K562 (cell line): ENCODE results near the gene NAA38. TPM values are rescaled to one million over a fixed set of nuclear protein-coding genes. Genes with fewer than 3 reads are reported as not detected.
A peak's percentile ranks its signal among the peaks of the same experiment; 100 is the strongest.

Experiments used
- ATAC-seq: fragments of 200-7000 bp; cut with Tn5 transposase; 3 replicates; pipeline ENCODE4 v1.9.1; 2020; ENCODE audit warnings: moderate library complexity
- BruUV-seq: library from RNA; stranded (reverse); fragments of 400-500 nt; replicated peaks from 2 replicates; lab custom pipeline; 2021; lab: Mats Ljungman, UMichigan
- CTCF ChIA-PET: fragments of 300-600 bp; formaldehyde crosslinking; extraction: SDS; loops from one replicate; lab custom pipeline; 2021; ENCODE audit warnings: low intra/inter-chr PET ratio; lab: Yijun Ruan, JAX
- POLR2A ChIA-PET: fragments of 300-600, 350-650 bp; sonication (Branson Sonifier 250); formaldehyde crosslinking; extraction: SDS; loops from one replicate; lab custom pipeline; 2021; ENCODE audit warnings: antibody characterized with exemption, inconsistent platforms; lab: Yijun Ruan, JAX
- DNase-seq, 4 experiments: peaks; one replicate each; pipeline versions ENCODE4 v3.0.0 to v3.0.0-alpha.2; 2011 to 2018; ENCODE audit warnings: low spot score in 3 of 4, mixed read lengths in 3 of 4; ENCODE audit errors: extremely low read depth in 1 of 4
- FAIRE-seq: peaks from 2 replicates; lab custom pipeline; 2011; peaks lifted over from hg19 to GRCh38; lab: Jason Lieb, UNC
- H2AFZ ChIP-seq: 2 replicates; pipeline ENCODE4 v1.6.0; 2011; ENCODE audit warnings: low read depth, low read length, control low read depth, inconsistent platforms
- H3K27ac ChIP-seq: fragments of 200-600 bp; 3 replicates; pipeline ENCODE4 v1.8.0; 2011; ENCODE audit warnings: low read depth, mild to moderate bottlenecking, control low read depth, inconsistent platforms, low read length, moderate library complexity, mixed read lengths; ENCODE audit errors: extremely low read depth
- H3K27me3 ChIP-seq, 2 experiments: fragments of 300-600 bp in 1 of 2; 2 replicates in 1 of 2; 3 replicates in 1 of 2; pipeline versions ENCODE4 v1.6.0 to v1.8.0; 2011; ENCODE audit warnings: inconsistent platforms in 2 of 2, low read length in 2 of 2, mild to moderate bottlenecking in 1 of 2, mixed read lengths in 1 of 2, moderate library complexity in 1 of 2; ENCODE audit not compliant: control insufficient read depth in 2 of 2, insufficient read depth in 2 of 2
- H3K36me3 ChIP-seq: fragments of 300-600 bp; 3 replicates; pipeline ENCODE4 v1.8.0; 2011; ENCODE audit warnings: mild to moderate bottlenecking, low read length, inconsistent platforms; ENCODE audit not compliant: control insufficient read depth, insufficient read depth
- H3K4me1 ChIP-seq, 2 experiments: fragments of 200-600 bp in 1 of 2; replicated peaks in 1 of 2; 2 replicates in 1 of 2; 3 replicates in 1 of 2; pipeline versions ENCODE4 v1.5.1 to v1.8.0; 2011; ENCODE audit warnings: inconsistent platforms in 2 of 2, low read length in 2 of 2, mild to moderate bottlenecking in 1 of 2, mixed read lengths in 1 of 2, moderate library complexity in 1 of 2; ENCODE audit not compliant: control insufficient read depth in 2 of 2, insufficient read depth in 2 of 2
- H3K4me2 ChIP-seq: 2 replicates; pipeline ENCODE4 v1.6.1; 2011; ENCODE audit warnings: low read length, control low read depth, inconsistent platforms, mixed read lengths; ENCODE audit not compliant: insufficient read depth
- H3K4me3 ChIP-seq: fragments of 200-600 bp; sonication (generic), shearing (Covaris generic); 2 replicates; pipeline ENCODE4 v1.5.1; 2016; ENCODE audit warnings: control low read depth, inconsistent platforms
- H3K79me2 ChIP-seq: fragments of 200-600 bp; 3 replicates; pipeline ENCODE4 v1.8.0; 2011; ENCODE audit warnings: low read length, inconsistent platforms; ENCODE audit not compliant: control insufficient read depth, insufficient read depth
- H3K9ac ChIP-seq, 2 experiments: 2 replicates each; pipeline versions ENCODE4 v1.6.0 to v1.6.1; 2011; ENCODE audit warnings: low read depth in 2 of 2, low read length in 2 of 2, control low read depth in 1 of 2, inconsistent platforms in 1 of 2, mild to moderate bottlenecking in 1 of 2, mixed read lengths in 1 of 2; ENCODE audit not compliant: insufficient read depth in 1 of 2
- H3K9me1 ChIP-seq: one replicate; pipeline ENCODE4 v1.6.0; 2011; ENCODE audit warnings: inconsistent platforms, mild to moderate bottlenecking, low read length, moderate library complexity; ENCODE audit not compliant: control insufficient read depth, insufficient read depth
- H3K9me3 ChIP-seq: replicated peaks from 2 replicates; pipeline ENCODE4 v1.5.1; 2011; ENCODE audit warnings: low read depth, low read length, inconsistent platforms; ENCODE audit not compliant: control insufficient read depth, insufficient read depth
- H4K20me1 ChIP-seq: replicated peaks from 2 replicates; pipeline ENCODE4 v1.6.1; 2011; ENCODE audit warnings: low read length, inconsistent platforms, mixed read lengths; ENCODE audit not compliant: control insufficient read depth, insufficient read depth
- CEBPB ChIP-seq: fragments of 450-650 bp; IDR thresholded peaks from 2 replicates; pipeline ENCODE4 v1.6.1; 2016; ENCODE audit warnings: missing genetic modification characterization, missing compliant biosample characterization
- PML ChIP-seq: IDR thresholded peaks from 2 replicates; pipeline ENCODE4 v1.6.1; 2012; ENCODE audit warnings: low read length, inconsistent platforms
- RFX1 ChIP-seq: fragments of 450-650 bp; IDR thresholded peaks from 2 replicates; pipeline ENCODE4 v1.6.1; 2016; ENCODE audit warnings: mild to moderate bottlenecking, moderate library complexity
- SMAD4 ChIP-seq: fragments of 250-450 bp; sonication (Bioruptor Pico); conservative IDR thresholded peaks from 2 replicates; pipeline ENCODE4 v1.8.0; 2021; ENCODE audit warnings: inconsistent platforms, mild to moderate bottlenecking, moderate library complexity
- WGBS: fragments of 100-300 bp; shearing (Covaris generic); methylation state at CpG from one replicate; pipeline ENCODE4 v1.1.6; 2016; ENCODE audit warnings: low coverage, mixed read lengths; ENCODE audit not compliant: insufficient coverage; ENCODE audit errors: missing lambda C conversion rate; 5-methylcytosine and 5-hydroxymethylcytosine counted together
- in situ Hi-C: fragments of 300-500 bp; cut with MboI; formaldehyde crosslinking; loops from 4 replicates; pipeline ENCODE4 v1.15.0; 2018; ENCODE audit warnings: inconsistent platforms, mixed read lengths
- intact Hi-C: fragments of 100-400 bp; cut with micrococcal nuclease; formaldehyde crosslinking; loops from 2 replicates; pipeline ENCODE4 v1.14.2; 2022
- polyA plus RNA-seq, 8 experiments: library from polyadenylated mRNA; depleted of rRNA in 4 of 8; stranded (reverse) in 5 of 8; unstranded in 3 of 8; fragments of >200 nt; fragmentation: Nextera tagmentation in 2 of 8; fragmentation: Illumina TruSeq in 1 of 8; extraction: Ambion mirVana in 2 of 8; extraction: Trizol in 1 of 8; gene quantifications; 2 replicates each; pipeline versions ENCODE4 v1.2.1 to v1.2.3, GENCODE V29; 2011 to 2014; ENCODE audit warnings: inconsistent platforms in 1 of 8, missing spikeins in 1 of 8
- total RNA-seq, 7 experiments: library from RNA; depleted of rRNA in 6 of 7; stranded (reverse); fragments of >200 nt in 6 of 7; fragmentation: Illumina TruSeq in 2 of 7; extraction: Trizol in 2 of 7; gene quantifications; 2 replicates each; pipeline versions ENCODE4 v1.2.1 to v1.2.3, GENCODE V29; 2011 to 2021; ENCODE audit warnings: low replicate concordance in 1 of 7
- TF ChIP-seq, protein P1 (sequence below), 2 experiments: fragments of 450-650 bp; formaldehyde crosslinking in 1 of 2; IDR thresholded peaks; 2 replicates each; pipeline versions ENCODE4 v1.4.0 to v1.6.1; 2014 to 2020; ENCODE audit warnings: mild to moderate bottlenecking in 2 of 2, borderline replicate concordance in 1 of 2, low read depth in 1 of 2

The NAA38 gene
- total and polyA plus RNA-seq, 9 of the 15 experiments (the other 6 are each of a cell fraction or from before 2014, with no cell fraction given): 16.4 to 99.8 (median 57.3) TPM

- TF ChIP-seq, protein P1, sequence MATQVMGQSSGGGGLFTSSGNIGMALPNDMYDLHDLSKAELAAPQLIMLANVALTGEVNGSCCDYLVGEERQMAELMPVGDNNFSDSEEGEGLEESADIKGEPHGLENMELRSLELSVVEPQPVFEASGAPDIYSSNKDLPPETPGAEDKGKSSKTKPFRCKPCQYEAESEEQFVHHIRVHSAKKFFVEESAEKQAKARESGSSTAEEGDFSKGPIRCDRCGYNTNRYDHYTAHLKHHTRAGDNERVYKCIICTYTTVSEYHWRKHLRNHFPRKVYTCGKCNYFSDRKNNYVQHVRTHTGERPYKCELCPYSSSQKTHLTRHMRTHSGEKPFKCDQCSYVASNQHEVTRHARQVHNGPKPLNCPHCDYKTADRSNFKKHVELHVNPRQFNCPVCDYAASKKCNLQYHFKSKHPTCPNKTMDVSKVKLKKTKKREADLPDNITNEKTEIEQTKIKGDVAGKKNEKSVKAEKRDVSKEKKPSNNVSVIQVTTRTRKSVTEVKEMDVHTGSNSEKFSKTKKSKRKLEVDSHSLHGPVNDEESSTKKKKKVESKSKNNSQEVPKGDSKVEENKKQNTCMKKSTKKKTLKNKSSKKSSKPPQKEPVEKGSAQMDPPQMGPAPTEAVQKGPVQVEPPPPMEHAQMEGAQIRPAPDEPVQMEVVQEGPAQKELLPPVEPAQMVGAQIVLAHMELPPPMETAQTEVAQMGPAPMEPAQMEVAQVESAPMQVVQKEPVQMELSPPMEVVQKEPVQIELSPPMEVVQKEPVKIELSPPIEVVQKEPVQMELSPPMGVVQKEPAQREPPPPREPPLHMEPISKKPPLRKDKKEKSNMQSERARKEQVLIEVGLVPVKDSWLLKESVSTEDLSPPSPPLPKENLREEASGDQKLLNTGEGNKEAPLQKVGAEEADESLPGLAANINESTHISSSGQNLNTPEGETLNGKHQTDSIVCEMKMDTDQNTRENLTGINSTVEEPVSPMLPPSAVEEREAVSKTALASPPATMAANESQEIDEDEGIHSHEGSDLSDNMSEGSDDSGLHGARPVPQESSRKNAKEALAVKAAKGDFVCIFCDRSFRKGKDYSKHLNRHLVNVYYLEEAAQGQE (IDR thresholded peaks at IDR 0.05; ENCODE audit: borderline replicate concordance): 0 out of 2 replicates have a peak, but pooled peaks have one; percentile 4
- TF ChIP-seq, protein P1 (CRISPR knock-in tag; IDR thresholded peaks at IDR 0.05; ENCODE audit: low read depth): no peak
- TF ChIP-seq CEBPB (tag): no peak
- TF ChIP-seq RFX1: peak; percentile 94
- 0 out of 2 replicates have a peak, but pooled peaks have one; percentile 7 for TF ChIP-seq SMAD4 (CRISPR knock-in tag)
- TF ChIP-seq PML: no peak
- H3K9ac ChIP-seq: peak overlapping the region; percentile 68 to 89
- peak overlapping the region; percentile 82 for H3K4me2 ChIP-seq
- ChIA-PET CTCF (no interaction called here), POLR2A (interaction anchor here (0.5 to 1.0 kb wide), 4 partner anchors 9 to 317 kb away, joined by 3 to 6 read pairs (median 3); partner anchors contain the start of genes CYB5D1 and NAA38)
- BruUV-seq: no TSS peak
- peaks cover 10% of the 10 kb centered on the region; the same call in 2 of the 3 replicates for H3K36me3 ChIP-seq
- in situ Hi-C loops: no loop called here
- H3K9me3 ChIP-seq: no peaks in the 10 kb centered on the region
- H3K27me3 ChIP-seq: no peaks in the 10 kb centered on the region
- 53% methylated on average over 5 of the region's 6 CpGs for WGBS
- H3K79me2 ChIP-seq: peaks cover 48% of the 10 kb centered on the region
- no peak for ATAC-seq
- H3K9me1 ChIP-seq: no peaks in the 10 kb centered on the region
- peak overlapping the region; percentile 82 for H3K27ac ChIP-seq
- intact Hi-C loops: loop anchor here (10.0 kb wide), 2 partner anchors 55 to 285 kb away; partner anchors contain the start of gene HES7
- FAIRE-seq: peak; percentile 23
- no peak overlapping the region for H2AFZ ChIP-seq
- peak overlapping the region; percentile 27; the same call in 1 of the 2 replicates for H3K4me3 ChIP-seq
- peak in 1 of 4 experiments; percentile 42 for DNase-seq
- H4K20me1 ChIP-seq: no peaks in the 10 kb centered on the region; the same call in 1 of the 2 replicates
- peaks cover 42 to 67% of the 10 kb centered on the region in 2 experiments for H3K4me1 ChIP-seq
Measured at GRCh38 chr17:7839190-7839875, 18.0 kb downstream of the NAA38 start.
